ENCODE measurements around the gene SMIM26. TPM values are rescaled to one million over a fixed set of nuclear protein-coding genes. Genes with fewer than 3 reads are reported as not detected.
A peak's percentile ranks its signal among the peaks of the same experiment; 100 is the strongest.

The SMIM26 gene
- total RNA-seq, 1 experiment from 2014 or later: 99.3 TPM

DNA sequence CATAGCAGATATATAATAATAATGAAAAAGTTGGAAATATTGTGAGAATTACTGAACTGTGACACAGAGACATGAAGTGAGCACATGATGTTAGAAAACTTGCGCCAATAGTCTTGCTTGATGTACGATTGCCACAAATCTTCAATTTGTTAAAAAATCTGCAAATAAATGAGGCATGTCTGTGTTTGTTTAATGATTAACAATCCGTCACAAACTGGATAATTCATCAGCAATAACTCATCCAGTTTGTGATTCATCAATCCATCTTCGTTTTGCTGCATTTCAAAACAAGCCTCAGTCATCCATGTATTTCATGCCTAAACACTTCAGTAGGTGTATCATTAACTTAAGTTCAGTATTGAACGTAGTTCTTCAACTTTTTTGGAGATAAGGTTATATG, 25.5 kb upstream of the SMIM26 start:
- Mint-ChIP-seq H3K27me3 (ENCODE audit: insufficient read depth, unreplicated experiment) (no peaks in the 10 kb centered on the region), H3K36me3 (ENCODE audit: insufficient read depth, unreplicated experiment) (peaks cover 66% of the 10 kb centered on the region), H3K9me3 (ENCODE audit: unreplicated experiment) (no peaks in the 10 kb centered on the region), H3K27ac (ENCODE audit: unreplicated experiment) (no peak overlapping the region), H3K4me3 (ENCODE audit: unreplicated experiment) (no peak overlapping the region), H3K4me1 (ENCODE audit: low read depth, unreplicated experiment) (no peaks in the 10 kb centered on the region)
- BruUV-seq (replicated peaks): no TSS peak
- H3K36me3 ChIP-seq (ENCODE audit: control insufficient read depth, insufficient read depth, low read length): peaks cover 3% of the 10 kb centered on the region; the same call in 1 of the 2 replicates
- no peaks in the 10 kb centered on the region for H3K27me3 ChIP-seq (replicated peaks; ENCODE audit: control insufficient read depth, insufficient read depth, low read length)
- no peak overlapping the region for H3K4me3 ChIP-seq (ENCODE audit: low read depth, low read length)
- intact Hi-C loops (cut with micrococcal nuclease; ENCODE audit: unreplicated experiment): no loop called here
- no peaks in the 10 kb centered on the region for H3K9me3 ChIP-seq
- ChIA-PET POLR2A (no interaction called here), CTCF (no interaction called here)
- no peak for DNase-seq
- TF ChIP-seq, protein P1, sequence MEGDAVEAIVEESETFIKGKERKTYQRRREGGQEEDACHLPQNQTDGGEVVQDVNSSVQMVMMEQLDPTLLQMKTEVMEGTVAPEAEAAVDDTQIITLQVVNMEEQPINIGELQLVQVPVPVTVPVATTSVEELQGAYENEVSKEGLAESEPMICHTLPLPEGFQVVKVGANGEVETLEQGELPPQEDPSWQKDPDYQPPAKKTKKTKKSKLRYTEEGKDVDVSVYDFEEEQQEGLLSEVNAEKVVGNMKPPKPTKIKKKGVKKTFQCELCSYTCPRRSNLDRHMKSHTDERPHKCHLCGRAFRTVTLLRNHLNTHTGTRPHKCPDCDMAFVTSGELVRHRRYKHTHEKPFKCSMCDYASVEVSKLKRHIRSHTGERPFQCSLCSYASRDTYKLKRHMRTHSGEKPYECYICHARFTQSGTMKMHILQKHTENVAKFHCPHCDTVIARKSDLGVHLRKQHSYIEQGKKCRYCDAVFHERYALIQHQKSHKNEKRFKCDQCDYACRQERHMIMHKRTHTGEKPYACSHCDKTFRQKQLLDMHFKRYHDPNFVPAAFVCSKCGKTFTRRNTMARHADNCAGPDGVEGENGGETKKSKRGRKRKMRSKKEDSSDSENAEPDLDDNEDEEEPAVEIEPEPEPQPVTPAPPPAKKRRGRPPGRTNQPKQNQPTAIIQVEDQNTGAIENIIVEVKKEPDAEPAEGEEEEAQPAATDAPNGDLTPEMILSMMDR (IDR thresholded peaks at IDR 0.05; ENCODE audit: insufficient read depth in 1 of 2, low read depth in 1 of 2, low read length in 1 of 2, severe bottlenecking in 1 of 2, unreplicated experiment in 1 of 2): no peak
- H3K4me1 ChIP-seq: no peaks in the 10 kb centered on the region

DNA sequence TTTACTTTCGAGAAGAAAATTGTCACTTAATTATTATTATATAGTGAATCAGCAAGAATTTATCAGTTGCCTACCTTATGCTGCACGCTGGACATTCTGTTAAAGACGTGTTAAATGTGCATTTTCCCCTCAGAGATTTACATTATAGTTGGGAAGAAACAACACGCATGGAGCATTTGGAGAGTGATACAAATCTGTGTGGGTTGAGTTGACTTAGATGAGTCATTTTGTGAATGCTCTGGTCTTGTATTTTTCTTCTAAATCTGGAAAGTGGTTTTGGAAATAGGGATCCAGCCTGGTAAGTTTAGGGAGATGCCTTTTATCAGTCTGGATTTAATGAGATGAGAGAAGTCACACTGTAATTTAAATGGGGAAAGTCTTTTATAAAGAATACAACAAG, 24.0 kb upstream of the SMIM26 start:
- Mint-ChIP-seq H3K9me3 (ENCODE audit: unreplicated experiment) (no peaks in the 10 kb centered on the region), H3K4me3 (ENCODE audit: unreplicated experiment) (no peak overlapping the region), H3K27ac (ENCODE audit: unreplicated experiment) (no peak overlapping the region), H3K4me1 (ENCODE audit: low read depth, unreplicated experiment) (no peaks in the 10 kb centered on the region), H3K27me3 (ENCODE audit: insufficient read depth, unreplicated experiment) (no peaks in the 10 kb centered on the region), H3K36me3 (ENCODE audit: insufficient read depth, unreplicated experiment) (peaks cover 65% of the 10 kb centered on the region)
- peaks cover 3% of the 10 kb centered on the region; the same call in 1 of the 2 replicates for H3K36me3 ChIP-seq (ENCODE audit: control insufficient read depth, insufficient read depth, low read length)
- DNase-seq: no peak
- no peaks in the 10 kb centered on the region for H3K4me1 ChIP-seq
- ChIA-PET POLR2A (no interaction called here), CTCF (no interaction called here)
- no TSS peak for BruUV-seq (replicated peaks)
- H3K9me3 ChIP-seq: no peaks in the 10 kb centered on the region
- intact Hi-C loops (cut with micrococcal nuclease; ENCODE audit: unreplicated experiment): no loop called here
- no peaks in the 10 kb centered on the region for H3K27me3 ChIP-seq (replicated peaks; ENCODE audit: control insufficient read depth, insufficient read depth, low read length)
- TF ChIP-seq, protein P1 (IDR thresholded peaks at IDR 0.05; ENCODE audit: insufficient read depth in 1 of 2, low read depth in 1 of 2, low read length in 1 of 2, severe bottlenecking in 1 of 2, unreplicated experiment in 1 of 2): no peak
- H3K4me3 ChIP-seq (ENCODE audit: low read depth, low read length): no peak overlapping the region

DNA sequence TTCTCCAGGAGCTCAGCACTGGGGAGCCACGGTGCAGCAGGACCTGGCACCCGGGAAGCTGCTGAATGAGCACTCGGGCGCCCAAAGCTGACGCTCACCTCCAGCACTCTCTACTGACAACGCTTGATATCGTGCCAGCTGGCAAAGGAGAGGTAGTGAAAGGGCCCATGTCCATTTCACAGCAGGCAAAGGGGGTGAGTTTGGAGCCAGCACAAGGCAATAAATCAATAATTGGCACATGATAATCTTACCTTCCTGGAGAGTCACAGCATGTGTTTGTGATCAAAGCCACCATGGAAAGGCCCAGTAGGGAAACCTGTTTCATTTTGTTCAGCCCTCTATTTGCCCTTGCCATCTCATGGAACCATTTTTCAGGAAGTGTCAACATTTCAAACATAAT, 23.3 kb upstream of the SMIM26 start:
- ChIA-PET POLR2A (no interaction called here), CTCF (no interaction called here)
- Histone ChIP-seq H3K4me3 (ENCODE audit: low read depth, low read length) (no peak overlapping the region), H3K4me1 (no peaks in the 10 kb centered on the region), H3K36me3 (ENCODE audit: control insufficient read depth, insufficient read depth, low read length) (peaks cover 3% of the 10 kb centered on the region; the same call in 1 of the 2 replicates), H3K27me3 (replicated peaks; ENCODE audit: control insufficient read depth, insufficient read depth, low read length) (no peaks in the 10 kb centered on the region), H3K9me3 (no peaks in the 10 kb centered on the region)
- no peaks in the 10 kb centered on the region for H3K27me3 Mint-ChIP-seq (ENCODE audit: insufficient read depth, unreplicated experiment)
- no peak overlapping the region for H3K4me3 Mint-ChIP-seq (ENCODE audit: unreplicated experiment)
- no TSS peak for BruUV-seq (replicated peaks)
- H3K9me3 Mint-ChIP-seq (ENCODE audit: unreplicated experiment): no peaks in the 10 kb centered on the region
- no peaks in the 10 kb centered on the region for H3K4me1 Mint-ChIP-seq (ENCODE audit: low read depth, unreplicated experiment)
- intact Hi-C loops (cut with micrococcal nuclease; ENCODE audit: unreplicated experiment): no loop called here
- peak overlapping the region; percentile 9 for H3K27ac Mint-ChIP-seq (ENCODE audit: unreplicated experiment)
- TF ChIP-seq, protein P1 (IDR thresholded peaks at IDR 0.05; ENCODE audit: insufficient read depth in 1 of 2, low read depth in 1 of 2, low read length in 1 of 2, severe bottlenecking in 1 of 2, unreplicated experiment in 1 of 2): no peak
- peaks cover 63% of the 10 kb centered on the region for H3K36me3 Mint-ChIP-seq (ENCODE audit: insufficient read depth, unreplicated experiment)
- no peak for DNase-seq

All from Caco-2 (cell line).